ENCODE measurements around the gene PRRT1B.

Gene PRRT1B

DNA sequence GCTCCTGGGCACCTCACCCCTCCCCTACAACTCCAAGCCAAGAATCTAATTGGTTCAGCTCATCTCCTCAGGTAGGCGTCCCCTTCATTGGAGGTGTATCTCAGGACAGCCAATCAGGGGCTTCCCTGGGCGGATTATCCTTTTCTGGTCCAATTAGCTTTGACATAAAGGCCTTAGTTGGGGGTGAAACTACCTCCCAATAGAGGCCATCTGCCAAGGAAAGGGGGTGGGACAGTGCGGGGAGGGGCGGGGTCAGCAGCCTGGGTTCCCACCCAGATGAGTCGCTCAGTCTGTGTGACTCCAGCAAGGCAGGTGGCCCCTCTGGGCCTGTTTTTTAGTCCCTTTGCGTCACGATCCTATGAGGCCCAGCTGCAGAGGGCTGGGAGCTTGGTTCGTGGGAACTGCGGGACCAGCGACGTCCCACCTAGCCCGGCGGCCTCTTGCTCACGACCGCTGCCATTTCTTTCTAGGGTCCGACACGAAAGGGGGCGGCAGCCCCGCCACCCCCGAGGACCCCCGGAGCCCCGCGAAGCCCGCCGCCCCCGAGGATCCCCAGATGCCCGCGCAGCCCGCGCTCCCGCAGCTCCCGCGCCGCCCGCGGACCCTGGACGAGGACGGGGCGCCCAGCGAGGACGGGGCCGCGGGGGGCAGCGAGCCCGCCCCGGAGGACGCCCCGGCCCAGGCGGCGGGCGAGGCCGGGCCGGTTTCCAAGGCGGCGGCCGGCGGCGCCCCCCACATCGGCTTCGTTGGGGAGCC lies 8.9 kb downstream of the PRRT1B start:
- DNase-seq = no peak

DNA sequence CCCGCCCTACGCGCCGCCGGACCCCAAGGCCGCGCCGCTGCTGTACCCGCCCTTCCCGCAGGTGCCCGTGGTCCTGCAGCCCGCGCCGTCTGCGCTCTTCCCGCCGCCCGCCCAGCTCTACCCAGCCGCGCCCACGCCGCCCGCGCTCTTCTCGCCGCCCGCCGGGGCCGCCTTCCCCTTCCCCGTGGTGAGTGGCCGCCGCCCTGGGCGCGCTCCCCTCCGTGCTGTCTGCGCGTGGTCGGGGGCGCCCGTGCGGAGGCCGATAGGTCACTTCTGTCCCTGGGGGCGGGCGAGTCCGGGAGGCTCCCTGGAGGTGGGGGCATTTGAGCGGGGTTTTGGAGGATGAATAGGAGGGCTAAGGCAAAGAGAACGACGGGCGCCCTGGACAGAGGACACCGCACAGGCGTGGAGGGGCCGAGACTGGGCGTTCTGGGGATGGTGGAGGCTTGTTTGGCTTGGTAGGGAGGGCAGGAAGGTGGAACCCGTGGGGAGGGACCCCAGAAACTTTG lies 9.6 kb downstream of the PRRT1B start:
- DNase-seq = no peak

DNA sequence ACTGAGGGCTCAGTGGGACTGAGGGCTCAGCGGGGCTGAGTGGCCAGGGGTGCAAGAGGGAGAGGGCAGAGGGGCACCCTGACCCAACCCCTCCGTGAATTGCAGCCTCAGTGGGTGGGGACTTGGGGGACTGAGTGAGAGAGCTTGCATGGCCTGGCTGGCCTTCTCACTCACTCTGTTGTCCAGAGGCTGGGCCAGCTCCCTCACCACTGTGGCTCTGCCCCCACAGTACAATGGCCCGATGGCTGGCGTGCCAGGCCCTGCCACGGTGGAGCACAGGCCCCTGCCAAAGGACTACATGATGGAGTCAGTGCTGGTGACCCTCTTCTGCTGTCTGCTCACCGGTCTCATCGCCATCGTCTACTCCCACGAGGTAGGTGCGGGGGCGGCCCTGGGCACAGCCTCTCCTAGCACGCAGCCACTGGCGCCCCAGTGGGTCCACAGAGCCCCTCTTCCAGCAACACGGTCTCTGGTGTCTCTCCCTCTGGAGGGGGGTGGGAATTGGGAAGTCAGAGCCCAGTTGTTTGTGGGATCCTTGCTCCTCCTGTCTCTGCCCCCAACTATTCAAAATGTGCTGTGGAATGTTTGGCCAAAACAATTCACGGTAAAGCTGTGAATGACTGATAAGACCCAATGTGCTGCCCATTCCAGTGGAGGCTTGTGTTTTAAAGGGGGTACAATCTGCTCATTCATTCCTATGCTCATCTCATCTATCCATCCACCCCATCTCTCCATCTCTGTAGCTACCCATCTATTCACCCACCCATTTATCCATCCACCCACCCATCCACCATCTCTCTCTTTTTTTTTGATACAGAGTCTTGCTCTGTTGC lies 10.7 kb downstream of the PRRT1B start:
- no peak for DNase-seq

DNA sequence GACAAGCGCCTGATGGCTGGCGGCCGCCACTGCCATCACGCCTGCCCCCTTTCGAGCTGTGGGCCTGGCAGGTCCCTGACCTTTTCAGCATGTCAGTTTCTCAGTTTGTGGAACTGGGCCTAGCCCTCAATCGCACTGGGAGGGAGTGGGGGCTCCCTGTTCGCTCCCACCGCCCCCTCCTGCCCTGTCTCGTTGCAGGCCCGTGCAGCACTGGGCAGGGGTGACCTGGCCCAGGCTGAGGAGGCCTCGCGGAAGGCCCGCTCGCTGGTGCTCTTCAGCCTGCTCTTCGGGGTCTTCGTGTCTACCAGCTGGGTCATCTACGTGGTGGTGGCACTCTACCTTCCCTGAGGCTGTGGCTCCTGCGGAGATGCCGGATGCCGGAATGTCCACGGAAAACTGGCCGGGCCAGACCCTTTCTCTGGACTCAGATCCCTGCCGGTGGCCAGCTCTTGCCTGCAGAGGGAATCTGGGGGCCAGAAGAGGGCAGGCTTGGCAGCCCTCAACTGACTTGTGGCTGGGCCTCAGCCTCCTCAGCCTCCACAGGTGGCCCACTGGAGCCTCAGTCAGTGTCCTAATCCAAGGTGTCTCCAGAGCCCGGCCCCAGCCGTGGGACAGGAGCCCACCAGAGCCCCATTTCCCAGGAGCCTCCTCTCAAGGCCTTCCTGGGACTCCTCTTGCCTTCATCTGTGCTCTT lies 12.7 kb downstream of the PRRT1B start:
- no peak for DNase-seq

DNA sequence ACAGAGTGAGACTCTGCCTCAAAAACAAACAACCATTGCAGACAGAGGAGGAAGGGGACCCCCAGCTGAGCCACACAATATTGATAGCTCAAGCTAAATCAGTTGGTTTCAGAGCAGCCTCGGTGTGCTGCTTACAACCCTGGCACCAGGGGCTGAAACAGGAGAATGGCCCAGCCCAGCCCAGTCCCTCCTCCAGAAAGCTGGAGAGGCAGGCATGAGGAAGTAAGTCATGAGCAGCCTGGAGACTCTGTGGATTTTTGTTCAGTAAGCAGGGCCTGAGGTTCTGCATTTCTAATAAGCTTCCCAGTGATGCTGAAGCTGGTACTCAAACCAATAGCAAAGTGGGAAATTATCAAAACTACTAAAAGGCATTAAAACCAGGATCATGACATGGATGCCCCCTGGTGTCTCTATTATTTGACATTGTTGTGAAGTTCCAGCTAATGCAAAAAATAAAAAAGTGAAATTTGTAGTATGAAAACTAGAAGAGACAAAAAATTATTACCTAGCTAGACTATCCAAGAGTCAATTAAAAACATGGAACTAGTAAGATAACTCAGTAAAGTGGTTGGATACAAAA lies 14.2 kb downstream of the PRRT1B start:
- DNase-seq = no peak

DNA sequence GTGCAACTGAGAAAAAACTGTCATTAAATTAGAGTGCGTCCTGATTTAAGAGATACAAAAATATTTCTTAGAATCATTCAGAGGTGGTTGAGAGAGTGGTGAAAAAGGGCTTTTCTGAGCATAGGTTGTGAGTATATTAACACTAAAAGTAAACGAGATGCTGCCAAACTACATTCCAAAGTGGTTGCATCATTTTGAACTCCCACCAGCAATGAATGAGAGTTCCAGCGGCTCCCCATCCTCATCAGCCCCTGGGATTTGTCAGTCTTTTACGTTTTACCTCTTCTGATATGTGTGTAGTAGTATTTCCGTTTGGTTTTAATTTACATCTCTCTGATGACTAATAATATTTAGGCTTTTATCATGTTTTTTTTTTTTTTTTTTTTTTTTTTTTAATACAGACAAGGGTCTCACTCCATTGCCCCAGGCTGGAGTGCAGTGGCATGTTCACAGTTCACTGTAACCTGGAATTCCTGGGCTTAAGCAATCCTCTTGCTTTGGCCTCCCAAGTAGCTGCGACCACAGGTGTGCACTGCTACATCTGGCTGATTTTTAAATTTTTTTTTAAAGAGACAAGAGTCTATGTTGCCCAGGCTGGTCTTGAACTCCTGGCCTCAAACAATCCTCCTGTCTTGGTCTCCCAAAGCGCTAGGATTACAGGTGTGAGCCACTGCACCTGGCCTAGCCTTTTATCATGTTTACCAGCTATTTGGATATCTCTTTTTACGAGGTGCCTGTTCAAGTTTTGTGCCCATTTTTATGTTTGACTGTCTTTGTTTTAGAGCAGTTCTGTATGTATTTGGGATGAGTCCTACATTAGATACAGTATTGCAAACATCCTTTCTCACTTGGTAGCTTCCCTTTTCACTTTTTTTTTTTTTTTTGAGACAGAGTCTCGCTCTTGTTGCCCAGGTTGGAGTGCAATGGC lies 17.0 kb downstream of the PRRT1B start:
- no peak for DNase-seq

DNA sequence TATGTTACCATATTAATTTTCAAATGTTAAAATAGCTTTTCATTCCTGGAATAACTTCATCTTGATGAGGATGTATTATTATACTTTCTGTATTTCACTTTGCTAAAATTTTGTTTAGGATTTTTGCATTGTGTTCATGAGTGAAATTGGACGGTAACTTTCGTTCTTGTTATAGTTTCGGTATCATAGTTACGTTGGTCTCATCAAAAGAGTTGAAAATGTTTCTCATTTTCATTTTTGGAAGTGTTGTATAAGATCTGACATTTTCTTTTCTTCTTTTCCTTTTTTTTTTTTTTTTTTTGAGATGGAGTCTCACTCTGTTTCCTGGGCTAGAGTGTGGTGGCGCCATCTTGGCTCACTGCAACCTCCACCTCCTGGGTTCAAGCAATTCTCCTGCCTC lies 20.0 kb downstream of the PRRT1B start:
- no peak for DNase-seq

DNA sequence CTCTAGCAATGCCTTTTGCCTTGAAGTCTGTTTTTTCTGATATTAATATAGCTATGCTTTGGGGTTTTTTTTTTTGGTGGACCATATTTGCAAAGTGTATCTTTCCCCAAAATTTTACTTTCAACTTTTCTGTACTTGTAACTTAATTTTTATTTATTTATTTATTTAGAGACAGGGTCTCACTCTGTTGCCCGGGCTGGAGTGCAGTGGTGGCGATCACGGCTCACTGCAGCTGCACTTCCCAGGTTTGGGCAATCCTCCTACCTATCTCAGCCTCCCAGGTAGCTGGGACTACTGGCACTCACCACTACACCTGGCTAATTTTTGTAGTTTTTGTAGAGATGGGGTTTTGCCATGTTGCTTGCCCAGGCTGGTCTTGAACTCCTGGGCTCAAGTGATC lies 20.8 kb downstream of the PRRT1B start:
- no peak for DNase-seq

DNA sequence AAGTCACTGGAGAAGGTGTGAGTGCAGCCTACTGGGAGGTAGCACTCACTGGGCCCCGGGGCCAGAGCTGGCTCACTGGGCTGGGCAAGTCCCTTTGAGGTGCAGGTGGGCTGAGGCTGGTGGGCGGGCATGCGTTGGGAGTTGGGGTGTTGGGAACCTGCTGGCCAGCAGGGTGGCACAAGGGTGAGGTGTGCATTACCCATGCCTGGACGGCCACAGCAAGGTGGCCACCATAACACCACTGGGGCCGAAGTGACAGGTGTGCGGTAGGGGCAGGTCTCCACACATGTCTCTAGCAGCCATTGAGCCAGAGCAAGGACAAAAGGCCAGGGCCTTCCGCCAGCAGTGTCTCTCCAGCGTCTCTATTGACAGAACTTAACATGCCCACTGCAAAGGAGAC lies 22.6 kb downstream of the PRRT1B start:
- no peak for DNase-seq

DNA sequence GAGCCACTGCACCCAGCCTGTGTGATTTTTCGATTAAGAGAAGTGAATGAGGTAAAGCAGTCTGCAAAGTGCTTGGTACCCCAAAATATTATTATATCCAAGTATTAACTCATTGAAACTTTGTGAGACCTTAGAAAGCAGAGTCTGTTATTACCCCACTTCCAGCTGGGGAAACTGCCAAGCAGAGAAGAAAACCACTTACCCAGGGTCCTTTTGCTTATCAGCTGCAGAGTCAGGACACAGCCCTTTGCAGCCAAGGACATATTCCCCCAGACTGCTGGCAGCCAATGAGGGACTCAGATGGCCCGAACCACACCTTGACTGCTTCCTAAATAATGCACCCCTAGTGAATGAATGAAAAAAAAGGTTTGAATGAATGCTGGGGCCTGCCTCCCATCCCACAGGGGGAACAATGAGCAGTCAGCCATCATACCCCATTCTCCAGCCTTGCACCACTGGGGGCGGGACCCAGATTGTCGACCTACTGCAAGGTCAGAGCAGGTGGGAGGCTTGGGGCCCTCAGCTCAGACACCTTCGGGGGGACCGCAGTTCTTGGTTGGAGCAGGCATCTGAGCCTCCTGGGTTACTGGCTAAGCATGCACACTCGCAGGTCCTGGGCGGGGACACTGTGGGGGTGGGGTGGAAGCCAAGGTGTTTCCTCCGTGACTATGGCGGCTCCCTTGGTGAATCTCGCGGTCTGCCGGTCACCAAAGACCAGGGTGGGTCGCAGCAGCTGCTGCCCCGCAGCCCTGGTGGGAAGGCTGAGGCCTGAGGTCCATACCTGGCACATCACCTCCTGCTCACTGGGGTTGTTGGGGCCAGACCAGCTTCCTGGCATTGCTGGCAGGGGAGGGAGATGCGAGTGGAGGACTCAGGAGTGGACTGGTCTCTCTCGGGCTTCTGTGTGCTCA lies 29.7 kb downstream of the PRRT1B start:
- no peak for DNase-seq

DNA sequence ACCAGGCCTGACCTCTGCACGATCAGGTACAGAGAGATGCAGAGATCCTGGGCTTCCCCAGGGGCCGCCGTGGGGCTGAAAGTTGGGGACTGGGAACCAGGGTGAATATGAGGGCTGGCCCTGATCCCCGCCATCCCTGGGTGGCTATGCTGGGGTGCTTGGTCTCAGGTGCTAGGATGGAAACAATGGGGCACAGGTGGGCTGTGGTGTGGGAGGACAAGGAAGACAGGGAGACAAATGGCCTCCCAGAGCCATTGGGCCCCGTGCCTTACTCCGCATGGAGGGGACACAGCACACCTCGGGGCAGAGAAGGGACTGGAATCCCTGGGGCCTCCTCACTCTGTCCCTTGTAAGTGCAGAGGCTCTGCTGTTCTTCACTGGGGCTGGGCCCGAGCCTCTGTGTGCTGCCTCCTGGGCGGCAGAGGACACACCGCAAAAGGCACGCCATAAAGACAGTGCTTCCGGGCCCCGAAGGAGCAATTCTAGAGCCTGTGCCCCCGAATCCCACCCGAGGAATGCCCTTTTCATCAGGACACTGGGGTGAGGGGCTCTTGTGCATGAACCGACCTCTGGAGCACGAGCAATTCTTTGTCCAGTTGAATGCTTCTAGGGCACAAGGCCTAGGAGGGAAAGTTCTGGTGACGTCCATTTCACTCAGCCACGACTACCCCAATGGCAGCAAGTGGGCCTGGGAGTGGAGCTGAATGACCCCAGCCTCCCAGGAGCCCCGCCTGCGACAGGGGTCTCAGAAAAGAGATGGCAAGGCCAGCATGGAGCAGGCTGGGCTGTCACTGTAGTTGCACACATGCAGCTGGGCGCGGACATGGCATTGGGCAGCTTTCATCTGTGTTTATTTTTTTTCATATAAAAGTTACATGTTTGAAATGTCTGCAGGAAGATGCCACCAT lies 30.9 kb downstream of the PRRT1B start:
- no peak for DNase-seq

DNA sequence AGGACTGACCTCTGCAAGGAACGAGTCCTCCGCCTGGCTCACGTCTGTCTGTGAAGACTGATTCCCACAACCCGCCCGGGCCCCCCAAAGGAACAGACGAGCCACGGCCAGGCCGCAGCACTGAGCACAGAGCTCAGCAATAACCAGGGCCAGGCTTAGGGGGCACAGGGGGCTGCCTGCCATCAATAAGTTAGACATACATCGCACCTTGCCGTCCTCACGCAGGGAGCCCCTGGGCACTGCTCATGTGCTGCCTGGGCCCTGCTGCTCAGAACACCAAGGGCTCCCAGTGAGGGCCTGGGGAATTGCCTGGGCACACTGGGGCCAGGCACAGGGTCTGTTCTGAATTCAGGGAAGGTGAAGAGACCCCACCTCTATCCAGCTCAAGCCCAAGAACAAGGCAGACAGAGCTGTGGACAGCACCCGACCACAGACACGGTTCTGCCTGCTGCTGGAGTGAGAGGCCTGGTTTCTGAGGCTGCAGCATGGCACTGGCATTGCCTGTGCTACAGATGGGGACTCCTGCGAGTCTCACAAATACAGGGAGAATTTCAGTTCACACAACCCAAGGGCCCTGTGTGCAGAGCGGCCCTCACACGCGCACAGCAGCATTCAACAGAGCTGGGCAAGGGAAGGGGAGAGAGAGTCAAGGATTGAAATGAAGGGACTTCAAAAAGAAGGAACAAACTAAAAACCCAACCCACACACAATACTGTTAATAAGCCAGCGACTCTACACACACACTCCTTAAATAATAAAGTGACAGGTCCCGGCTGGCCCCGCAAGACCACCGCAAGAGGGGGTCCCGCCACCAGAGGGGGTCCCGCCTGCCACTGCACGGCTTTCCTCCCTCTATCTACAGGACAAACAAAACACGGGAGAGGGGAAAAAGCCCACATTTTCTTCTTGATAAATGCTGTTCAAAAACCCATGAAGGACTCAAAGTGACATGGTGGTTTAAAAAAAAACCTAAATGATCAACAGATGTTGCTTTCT lies 32.0 kb downstream of the PRRT1B start:
- no peak for DNase-seq

DNA sequence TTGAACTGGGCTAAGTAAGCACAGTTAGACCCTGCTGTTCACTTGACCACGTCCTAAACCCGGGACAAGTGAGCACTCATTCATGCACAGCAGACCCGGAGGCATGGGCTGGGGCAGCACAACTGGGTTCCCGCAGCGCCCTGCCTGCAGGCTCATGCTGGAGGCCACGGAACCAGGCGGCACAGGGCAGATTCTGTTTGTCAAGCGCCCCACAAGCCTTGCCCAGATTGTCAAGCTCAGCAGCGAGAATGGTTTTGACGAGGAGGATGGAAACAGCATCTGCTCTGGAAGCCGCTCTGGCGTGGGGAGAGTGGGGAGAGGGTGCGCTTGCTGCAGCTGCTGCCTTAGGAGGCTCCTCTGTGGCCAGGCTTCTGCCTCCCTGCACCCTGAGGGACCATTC lies 32.7 kb downstream of the PRRT1B start:
- DNase-seq = peak; percentile 53

DNA sequence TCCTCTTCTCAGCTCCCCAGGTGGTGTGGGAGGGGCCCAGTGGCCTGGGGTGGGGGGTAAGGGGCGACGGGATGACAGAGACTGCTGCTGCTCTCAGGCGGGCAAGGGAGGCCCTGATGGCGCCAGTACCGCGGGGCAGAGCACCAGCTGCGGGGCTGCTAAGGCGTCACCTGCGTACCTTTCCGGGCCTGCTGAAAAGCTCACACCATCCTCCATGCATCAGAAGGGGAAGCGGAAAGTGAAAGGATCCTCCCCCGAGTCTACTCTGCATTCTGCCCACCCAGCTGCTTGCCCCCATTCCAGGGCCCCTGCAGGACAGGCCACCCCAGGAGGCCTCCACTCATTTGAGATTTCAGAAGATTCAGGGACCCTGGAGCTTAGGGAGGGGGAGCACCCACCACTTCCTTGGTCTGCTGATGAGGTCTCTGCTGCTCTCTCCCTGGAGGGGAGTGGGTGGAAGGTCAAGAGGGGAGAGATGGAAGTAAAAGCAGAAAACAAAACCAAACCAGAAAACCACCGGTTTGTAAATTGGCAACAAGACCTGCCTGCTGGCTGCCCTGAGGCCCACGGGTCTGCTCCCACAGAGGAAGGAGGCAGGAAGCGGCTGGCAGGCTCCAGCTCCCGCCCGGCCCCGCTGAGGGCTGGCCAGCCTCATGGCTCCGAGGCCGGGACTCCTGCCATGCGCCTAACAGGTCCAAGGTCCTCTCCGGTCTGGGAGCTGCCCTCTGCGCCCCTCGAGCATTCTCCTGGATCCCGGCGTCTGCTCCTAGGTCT lies 33.6 kb downstream of the PRRT1B start:
- no peak for DNase-seq

DNA sequence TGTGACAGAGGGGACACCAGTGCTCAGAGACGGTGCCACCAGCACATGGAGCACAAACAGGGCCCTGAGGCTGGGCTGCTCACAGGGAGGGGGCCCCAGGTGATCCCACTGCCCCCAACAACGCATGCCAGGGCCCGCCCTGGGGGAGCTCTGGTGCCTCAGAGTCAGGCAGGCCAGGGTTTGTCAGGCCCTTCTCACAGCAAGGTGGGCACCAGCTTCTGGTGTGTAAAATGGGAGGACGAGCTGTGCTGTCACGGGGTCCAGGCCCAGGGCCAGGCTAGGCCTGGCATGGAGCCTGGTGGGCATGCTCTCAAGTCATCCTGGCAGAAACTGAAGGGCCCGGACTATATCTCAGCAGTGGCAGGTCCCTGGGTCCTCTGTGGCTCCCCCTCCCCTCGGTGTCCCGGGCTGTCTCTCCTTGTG lies 34.5 kb downstream of the PRRT1B start:
- no peak for DNase-seq

DNA sequence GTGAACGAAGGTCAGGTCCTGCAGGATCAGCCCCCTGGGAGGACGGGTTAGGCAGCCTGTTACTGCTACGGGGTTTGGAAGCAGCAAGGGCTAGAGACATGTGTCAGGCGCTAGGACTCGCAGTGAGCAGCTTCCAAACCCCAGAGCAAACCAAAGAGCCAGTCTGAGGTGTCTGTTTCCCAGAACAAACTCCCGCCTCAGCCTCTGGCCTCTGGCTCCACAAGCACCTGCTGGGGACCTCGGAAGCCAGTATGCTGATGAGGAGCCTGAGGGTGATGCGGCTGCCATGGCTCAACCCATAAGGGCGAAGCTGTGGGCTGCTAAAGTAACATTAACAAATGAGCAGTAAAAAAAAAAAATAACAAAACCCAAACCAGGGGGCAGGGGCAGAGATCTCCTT lies 35.0 kb downstream of the PRRT1B start:
- DNase-seq = no peak

DNA sequence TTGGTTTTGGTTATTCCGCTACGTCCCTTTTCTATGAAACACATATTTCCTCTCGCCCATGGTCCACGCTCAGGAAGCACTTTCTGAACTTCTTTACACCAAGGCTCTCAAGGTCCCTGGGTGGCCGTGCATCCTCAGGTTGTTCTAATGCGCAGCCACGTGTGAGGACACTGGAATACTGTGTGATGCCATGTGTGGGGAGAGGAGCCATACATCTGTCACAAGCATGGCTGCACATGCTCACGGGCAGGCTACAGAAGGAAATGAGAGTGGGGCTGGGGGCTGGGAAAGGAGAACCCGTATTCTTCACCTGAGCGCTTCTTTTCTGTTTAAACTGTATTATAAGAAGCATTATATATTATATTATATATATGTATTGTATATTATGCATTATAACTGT lies 36.7 kb downstream of the PRRT1B start:
- DNase-seq = no peak

Measured in NCI-H2171 (cell line).